Activated B cell treated with CpG ODN at 0.5 μM for 24 hours (primary cell): Measurements from ENCODE around the gene GMPPA. TPM values are rescaled to one million over a fixed set of nuclear protein-coding genes. Genes with fewer than 3 reads are reported as not detected.

Experiments used
- ATAC-seq: fragments of 200-7000 bp; cut with Tn5 transposase; one replicate; pipeline ENCODE4 v1.10.0; 2021; ENCODE audit warnings: low read depth, mild to moderate bottlenecking, moderate library complexity
- CTCF ChIA-PET: fragments of 350-600 bp; sonication (Branson Sonifier 250); formaldehyde crosslinking; loops from one replicate; lab custom pipeline; 2021; ENCODE audit warnings: antibody characterized with exemption; lab: Charles Lee
- POLR2A ChIA-PET: fragments of 350-600 bp; sonication (Branson Sonifier 250); formaldehyde crosslinking; loops from one replicate; lab custom pipeline; 2021; ENCODE audit warnings: antibody characterized with exemption; lab: Charles Lee
- DNase-seq: peaks from one replicate; pipeline ENCODE4 v3.0.0; 2022
- H3K27ac Mint-ChIP-seq: one replicate; pipeline ENCODE4 v1.8.0; 2020; ENCODE audit warnings: mixed read lengths
- H3K27me3 Mint-ChIP-seq: one replicate; pipeline ENCODE4 v1.8.0; 2021; ENCODE audit warnings: mixed read lengths
- H3K36me3 Mint-ChIP-seq: one replicate; pipeline ENCODE4 v1.8.0; 2021; ENCODE audit warnings: low read depth, mixed read lengths
- H3K4me1 Mint-ChIP-seq: one replicate; pipeline ENCODE4 v1.8.0; 2021; ENCODE audit warnings: mixed read lengths
- H3K4me3 Mint-ChIP-seq: one replicate; pipeline ENCODE4 v1.8.0; 2020; ENCODE audit warnings: mild to moderate bottlenecking, mixed read lengths
- H3K9me3 Mint-ChIP-seq: one replicate; pipeline ENCODE4 v1.8.0; 2020; ENCODE audit warnings: mixed read lengths
- CTCF ChIP-seq: fragments of 200-600 bp; IDR thresholded peaks from one replicate; pipeline ENCODE4 v1.8.0; 2022; ENCODE audit warnings: antibody characterized with exemption, mild to moderate bottlenecking
- intact Hi-C: fragments of 100-400 bp; cut with micrococcal nuclease; formaldehyde crosslinking; loops from one replicate; pipeline ENCODE4 v1.15.1; 2024
- total RNA-seq: library from RNA; stranded (reverse); gene quantifications from 2 replicates; pipeline ENCODE4 v1.2.3, GENCODE V29; 2022

The GMPPA gene
- total RNA-seq, 1 donor from 2014 or later = 33.0 TPM

- H3K27ac Mint-ChIP-seq = no peak overlapping the region
- peaks cover 27% of the 10 kb centered on the region for H3K27me3 Mint-ChIP-seq
- ATAC-seq (no peak), DNase-seq (no peak)
- ChIA-PET POLR2A (no interaction called here), CTCF (no interaction called here)
- H3K36me3 Mint-ChIP-seq = no peaks in the 10 kb centered on the region
- intact Hi-C loops = no loop called here
- no peaks in the 10 kb centered on the region for H3K9me3 Mint-ChIP-seq
- H3K4me3 Mint-ChIP-seq = no peak overlapping the region
- H3K4me1 Mint-ChIP-seq = peaks cover 13% of the 10 kb centered on the region
- TF ChIP-seq CTCF = no peak
Measured at GRCh38 chr2:219537657-219538488, 39.2 kb downstream of the GMPPA start.

GRCh38 chr2:219538504-219538951, 39.8 kb downstream of the GMPPA start:
- Mint-ChIP-seq H3K36me3 (no peaks in the 10 kb centered on the region), H3K9me3 (no peaks in the 10 kb centered on the region), H3K27ac (no peak overlapping the region), H3K4me3 (no peak overlapping the region), H3K27me3 (peaks cover 23% of the 10 kb centered on the region), H3K4me1 (peaks cover 13% of the 10 kb centered on the region)
- intact Hi-C loops = no loop called here
- no peak for TF ChIP-seq CTCF
- CTCF ChIA-PET = no interaction called here
- POLR2A ChIA-PET = no interaction called here
- DNase-seq (no peak), ATAC-seq (no peak)

GRCh38 chr2:219538956-219539788, 40.5 kb downstream of the GMPPA start:
- Mint-ChIP-seq H3K27me3 (peaks cover 20% of the 10 kb centered on the region), H3K36me3 (no peaks in the 10 kb centered on the region), H3K27ac (no peak overlapping the region), H3K4me3 (no peak overlapping the region), H3K9me3 (no peaks in the 10 kb centered on the region), H3K4me1 (peaks cover 14% of the 10 kb centered on the region)
- ChIA-PET POLR2A (no interaction called here), CTCF (interaction anchor here (1.0 to 1.1 kb wide), 2 partner anchors 9 to 80 kb away, joined by 3 to 4 read pairs; no protein-coding TSS in a partner anchor)
- intact Hi-C loops = no loop called here
- no peak for TF ChIP-seq CTCF
- no peak for ATAC-seq
- no peak for DNase-seq

GRCh38 chr2:219539926-219540678, 41.4 kb downstream of the GMPPA start:
- H3K9me3 Mint-ChIP-seq = no peaks in the 10 kb centered on the region
- no peak overlapping the region for H3K27ac Mint-ChIP-seq
- TF ChIP-seq CTCF = no peak
- ChIA-PET CTCF (interaction anchor here (1.0 to 3.9 kb wide), 7 partner anchors 10 to 149 kb away, joined by 3 to 23 read pairs (median 7); no protein-coding TSS in a partner anchor), POLR2A (interaction anchor here (0.6 to 0.9 kb wide), 2 partner anchors 42 to 464 kb away, joined by 4 to 5 read pairs; partner anchors contain the start of gene GMPPA)
- H3K36me3 Mint-ChIP-seq = no peaks in the 10 kb centered on the region
- H3K4me3 Mint-ChIP-seq = no peak overlapping the region
- DNase-seq (no peak), ATAC-seq (no peak)
- intact Hi-C loops = loop anchor here (5.0 kb wide), 3 partner anchors 263 to 828 kb away; partner anchors contain the start of genes DNAJB2, TTLL4, TUBA4A and TUBA4B
- H3K4me1 Mint-ChIP-seq = peaks cover 22% of the 10 kb centered on the region
- peaks cover 28% of the 10 kb centered on the region for H3K27me3 Mint-ChIP-seq
